GM12864 (cell line): ENCODE results near the gene FBXO11.
"Not testable (repeated sequence)": the region's sequence is repeated elsewhere in the genome, so short reads cannot be mapped to it uniquely, and the experiment has no call there.

Experiments
- DNase-seq: peaks from one replicate; pipeline ENCODE4 v3.0.0-alpha.2; 2011; ENCODE audit warnings: low read depth
- H3K4me3 ChIP-seq: 2 replicates; pipeline ENCODE4 v1.5.1; 2011; ENCODE audit warnings: mild to moderate bottlenecking, low read depth, low read length, control low read depth
- TF ChIP-seq, protein P1 (sequence below): IDR thresholded peaks from 2 replicates; pipeline ENCODE4 v1.5.1; 2011; ENCODE audit warnings: low read depth, mild to moderate bottlenecking, moderate library complexity, low read length, control low read depth, inconsistent platforms; ENCODE audit errors: missing control alignments

Gene FBXO11

DNA sequence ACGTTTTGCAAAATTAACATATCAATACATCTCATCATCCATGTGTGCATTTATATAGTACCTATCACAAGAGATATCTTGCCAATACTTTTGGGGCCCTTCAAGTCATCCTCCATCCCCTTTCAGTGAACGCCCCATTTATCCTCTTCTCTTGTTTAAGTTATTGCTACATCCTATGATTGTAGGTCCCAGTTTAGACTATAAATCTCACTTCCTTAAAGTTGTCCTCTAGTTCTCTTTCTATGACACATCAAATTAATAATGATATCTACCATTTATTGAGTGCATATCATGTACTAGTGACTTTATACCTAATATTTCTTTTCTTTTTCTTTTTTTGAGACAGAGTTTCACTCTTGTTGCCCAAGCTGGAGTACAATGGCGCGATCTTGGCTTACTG lies 28.8 kb upstream of the FBXO11 start:
- TF ChIP-seq, protein P1, sequence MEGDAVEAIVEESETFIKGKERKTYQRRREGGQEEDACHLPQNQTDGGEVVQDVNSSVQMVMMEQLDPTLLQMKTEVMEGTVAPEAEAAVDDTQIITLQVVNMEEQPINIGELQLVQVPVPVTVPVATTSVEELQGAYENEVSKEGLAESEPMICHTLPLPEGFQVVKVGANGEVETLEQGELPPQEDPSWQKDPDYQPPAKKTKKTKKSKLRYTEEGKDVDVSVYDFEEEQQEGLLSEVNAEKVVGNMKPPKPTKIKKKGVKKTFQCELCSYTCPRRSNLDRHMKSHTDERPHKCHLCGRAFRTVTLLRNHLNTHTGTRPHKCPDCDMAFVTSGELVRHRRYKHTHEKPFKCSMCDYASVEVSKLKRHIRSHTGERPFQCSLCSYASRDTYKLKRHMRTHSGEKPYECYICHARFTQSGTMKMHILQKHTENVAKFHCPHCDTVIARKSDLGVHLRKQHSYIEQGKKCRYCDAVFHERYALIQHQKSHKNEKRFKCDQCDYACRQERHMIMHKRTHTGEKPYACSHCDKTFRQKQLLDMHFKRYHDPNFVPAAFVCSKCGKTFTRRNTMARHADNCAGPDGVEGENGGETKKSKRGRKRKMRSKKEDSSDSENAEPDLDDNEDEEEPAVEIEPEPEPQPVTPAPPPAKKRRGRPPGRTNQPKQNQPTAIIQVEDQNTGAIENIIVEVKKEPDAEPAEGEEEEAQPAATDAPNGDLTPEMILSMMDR, result no peak
- no peak overlapping the region for H3K4me3 ChIP-seq
- DNase-seq, result no peak

- H3K4me3 ChIP-seq, result no peak overlapping the region
- no peak for DNase-seq
- TF ChIP-seq, protein P1, result no peak
Observed at GRCh38 chr2:47918043-47918442, 11.7 kb upstream of the FBXO11 start.

GRCh38 chr2:47917276-47917961 lies 11.1 kb upstream of the FBXO11 start:
- no peak for DNase-seq
- H3K4me3 ChIP-seq, result no peak overlapping the region
- TF ChIP-seq, protein P1, result no peak

- DNase-seq, result no peak
- no peak overlapping the region for H3K4me3 ChIP-seq
- TF ChIP-seq, protein P1, result no peak
Observed at GRCh38 chr2:47916412-47916811, 10.1 kb upstream of the FBXO11 start.

- H3K4me3 ChIP-seq, DNase-seq: not testable (repeated sequence)
Observed at GRCh38 chr2:47910662-47911061, 4.4 kb upstream of the FBXO11 start.

DNA sequence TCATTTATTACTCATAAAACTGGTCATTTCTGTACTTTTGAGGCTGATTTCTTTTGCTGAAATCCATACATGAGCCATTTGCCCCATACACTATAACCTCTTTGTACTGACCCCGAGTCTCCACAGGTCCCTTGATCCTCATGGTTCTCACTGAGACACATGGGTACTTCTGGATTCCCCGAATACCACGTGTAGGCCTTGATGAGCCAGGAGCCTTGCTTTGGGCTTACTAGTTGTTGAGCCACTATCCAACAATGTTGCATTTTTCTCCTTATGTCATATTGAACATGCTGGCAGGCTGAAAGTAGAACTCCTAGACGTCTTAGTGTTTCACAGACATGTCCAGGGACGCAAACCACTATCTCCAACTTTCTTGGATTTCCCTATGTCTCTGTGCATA lies 2.4 kb upstream of the FBXO11 start:
- no peak for DNase-seq
- TF ChIP-seq, protein P1, result no peak
- no peak overlapping the region for H3K4me3 ChIP-seq

DNA sequence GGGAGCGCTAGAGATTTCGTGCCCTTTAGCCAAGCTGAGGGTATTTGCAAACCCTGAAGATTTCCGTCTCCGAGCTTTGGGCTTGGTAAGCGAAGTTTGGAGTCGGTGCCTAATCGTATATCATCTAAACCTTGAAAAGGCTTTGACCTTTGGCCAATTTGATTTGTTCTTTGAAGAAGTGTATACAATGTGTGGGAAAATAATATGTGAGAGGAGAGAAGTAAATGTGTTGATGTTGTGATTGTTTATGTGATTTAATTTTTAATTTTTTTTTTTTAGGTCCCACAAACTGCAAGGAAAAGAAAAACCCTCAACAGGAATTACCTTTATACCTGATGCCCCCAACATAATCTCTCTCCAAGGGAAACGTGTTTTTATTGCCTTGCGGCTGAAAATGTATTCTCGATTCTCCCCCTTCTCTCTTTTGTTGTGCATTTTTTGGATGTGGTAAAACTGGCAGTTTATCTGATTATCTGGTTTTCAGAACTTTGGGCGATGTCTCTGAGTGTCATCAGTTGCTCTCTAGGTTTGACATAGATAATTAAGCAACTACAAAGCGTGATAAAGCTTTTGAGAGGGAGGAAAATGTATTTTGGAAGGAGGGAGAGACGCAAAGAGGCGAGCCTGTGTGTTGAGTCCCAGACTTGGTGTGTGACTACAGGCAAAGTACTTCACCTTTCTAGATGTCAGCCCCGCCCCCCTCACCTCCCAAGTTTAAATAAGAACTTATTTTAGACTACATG lies 912 bp upstream of the FBXO11 start:
- DNase-seq, result no peak
- peak overlapping the region; percentile 66 for H3K4me3 ChIP-seq
- TF ChIP-seq, protein P1, result no peak
